HG03064 (cell line): ENCODE measurements around the gene FHOD3.

Experiments
- ATAC-seq: cut with Tn5 transposase; IDR thresholded peaks from one replicate; pipeline ENCODE4 v1.9.1; 2021; ENCODE audit warnings: low read depth; ENCODE audit not compliant: unreplicated experiment

Gene FHOD3

GRCh38 chr18:36572135-36572856, 274.8 kb downstream of the FHOD3 start:
- no peak for ATAC-seq

DNA sequence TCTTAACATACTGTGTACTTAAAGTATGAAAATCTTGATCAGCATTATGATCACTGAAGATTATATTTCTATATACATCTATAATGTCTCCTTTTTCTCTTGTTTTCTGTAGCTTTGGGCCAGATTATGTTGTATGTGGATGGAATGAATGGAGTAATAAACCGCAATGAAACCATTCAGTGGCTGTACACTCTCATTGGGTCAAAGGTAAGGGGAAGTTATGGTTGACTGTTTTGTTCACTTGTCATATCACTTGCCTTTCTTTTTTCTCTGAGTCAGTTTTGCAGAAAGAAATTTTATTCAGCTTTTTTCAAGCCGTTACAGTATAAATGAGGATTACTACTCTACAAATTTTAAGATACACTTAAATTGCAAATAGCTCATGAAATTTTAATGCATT, 278.8 kb downstream of the FHOD3 start:
- no peak for ATAC-seq

- no peak for ATAC-seq
Measured at GRCh38 chr18:36578871-36579710, 281.6 kb downstream of the FHOD3 start.

DNA sequence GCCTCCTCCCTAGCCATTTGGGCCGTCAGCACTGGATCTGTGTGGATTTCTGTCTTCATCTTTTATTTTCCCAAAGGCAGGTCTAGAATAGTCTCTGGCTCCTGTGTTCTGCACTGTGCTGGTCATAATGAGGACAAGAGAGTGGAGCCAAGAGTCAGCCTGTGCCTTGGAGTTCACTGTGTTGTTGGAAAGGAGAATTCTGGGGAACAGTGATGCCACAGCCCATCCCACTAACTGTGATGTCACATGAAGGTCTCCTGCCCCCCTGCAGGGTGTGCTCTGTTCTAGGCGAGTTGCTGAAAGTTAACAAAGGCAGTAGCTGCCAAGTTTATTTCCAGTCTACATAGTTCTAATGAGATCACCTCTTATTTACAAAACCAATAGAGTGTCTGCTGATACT, 282.8 kb downstream of the FHOD3 start:
- ATAC-seq, result no peak

GRCh38 chr18:36580874-36581750, 283.6 kb downstream of the FHOD3 start:
- ATAC-seq, result no peak

GRCh38 chr18:36582988-36583745, 285.7 kb downstream of the FHOD3 start:
- no peak for ATAC-seq

GRCh38 chr18:36589857-36590543, 292.5 kb downstream of the FHOD3 start:
- ATAC-seq, result no peak

DNA sequence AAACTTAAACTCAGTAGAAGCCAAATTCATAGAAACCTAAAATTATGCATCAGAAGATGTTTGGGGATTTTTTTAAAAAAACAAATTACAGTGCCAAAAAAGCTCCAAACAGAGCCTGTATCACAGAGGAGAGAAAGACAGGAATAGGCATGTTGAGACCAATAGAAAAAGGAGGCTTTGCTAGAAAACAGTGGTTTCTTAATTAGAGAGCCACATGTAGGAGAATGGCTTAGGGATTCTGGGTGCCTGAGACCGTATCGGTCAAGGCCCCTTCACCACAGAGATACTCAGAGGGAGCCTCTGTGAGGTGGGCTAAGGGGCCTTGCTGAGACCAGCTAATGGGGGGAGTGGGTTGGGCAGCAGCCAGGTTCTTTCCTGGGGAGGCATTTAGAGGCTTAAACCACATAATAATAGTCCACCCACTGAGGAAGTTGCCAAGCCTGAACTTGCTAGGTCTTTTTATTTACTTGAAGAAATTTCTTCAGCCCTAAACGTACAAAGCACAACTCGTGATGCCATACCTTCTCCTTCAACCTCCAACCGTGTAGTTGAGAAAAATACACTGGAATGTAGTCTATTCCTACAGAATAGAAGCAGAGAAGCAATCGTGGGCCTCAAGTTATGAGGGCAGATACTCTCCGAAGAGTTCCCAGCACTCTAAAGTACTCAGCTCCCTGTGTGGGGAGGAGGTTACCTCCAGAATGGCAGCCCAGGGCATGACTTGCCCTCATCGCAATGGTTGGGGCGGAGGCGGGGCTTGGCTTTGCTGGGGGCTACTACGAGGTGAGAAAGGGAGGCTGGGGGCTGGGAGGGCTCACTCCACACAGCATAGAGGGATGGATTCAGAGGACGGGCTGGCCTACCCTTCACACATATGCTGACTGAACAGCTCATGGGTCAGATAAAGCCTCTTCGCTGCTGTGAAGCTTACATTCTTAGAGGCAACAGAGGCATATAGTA, 293.4 kb downstream of the FHOD3 start:
- ATAC-seq, result no peak

DNA sequence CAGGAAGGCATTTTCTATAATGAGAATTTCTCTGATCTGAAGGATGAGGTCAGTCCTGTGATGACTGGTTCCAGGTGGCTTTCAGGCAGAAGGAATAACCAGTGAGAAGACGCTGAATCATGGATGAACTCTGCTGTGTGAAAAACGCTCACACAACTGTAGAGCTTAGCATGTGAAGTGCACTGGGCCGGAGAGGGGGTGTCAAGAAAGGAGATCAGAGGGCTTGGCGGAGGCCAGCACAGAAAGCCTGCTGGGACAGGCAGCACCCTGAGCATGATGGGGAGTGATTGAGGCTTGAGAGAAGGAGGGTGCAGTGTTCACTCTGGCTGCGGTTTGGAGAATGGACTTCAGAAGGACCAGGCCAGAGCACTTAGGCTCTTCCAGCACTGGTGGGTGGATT, 294.8 kb downstream of the FHOD3 start:
- no peak for ATAC-seq

DNA sequence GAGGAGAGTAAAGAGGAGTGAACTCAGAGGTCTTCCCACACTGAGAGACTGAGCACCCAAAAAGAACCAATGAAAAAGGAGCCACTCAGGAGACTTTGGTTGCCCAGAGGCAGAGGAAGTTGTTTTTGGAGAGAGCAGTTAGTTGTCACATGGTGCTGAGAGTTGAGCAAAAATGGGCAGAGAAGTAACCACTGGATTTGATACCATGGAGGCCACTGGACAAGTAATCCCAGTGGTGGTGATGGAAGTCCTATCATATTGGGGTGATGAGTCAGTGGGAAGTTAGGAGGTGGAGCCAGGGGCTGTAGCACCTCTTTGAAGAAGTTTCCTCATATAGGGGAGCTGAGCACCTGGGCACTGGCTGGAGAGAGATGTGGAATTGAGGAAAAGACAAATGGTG, 295.5 kb downstream of the FHOD3 start:
- ATAC-seq, result no peak

DNA sequence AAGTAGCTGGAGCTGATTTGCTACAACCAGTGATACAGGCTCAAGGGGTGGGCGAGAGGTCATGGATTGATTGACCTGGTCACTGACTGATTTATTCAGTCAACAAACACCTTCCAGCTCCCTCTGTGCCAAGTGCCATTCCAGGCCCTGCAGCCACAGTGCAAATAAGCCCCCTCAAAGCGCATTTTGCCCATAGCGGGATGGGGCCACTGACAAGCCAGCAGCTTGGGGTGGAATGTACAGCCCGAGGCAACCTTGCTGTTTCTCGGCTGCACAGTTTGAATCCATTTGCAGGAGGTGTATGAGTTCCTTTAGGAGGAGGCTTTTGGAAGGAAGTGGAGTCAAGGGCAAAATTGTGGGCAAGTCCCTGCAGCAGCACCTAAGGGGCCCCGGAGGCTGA, 296.1 kb downstream of the FHOD3 start:
- no peak for ATAC-seq

DNA sequence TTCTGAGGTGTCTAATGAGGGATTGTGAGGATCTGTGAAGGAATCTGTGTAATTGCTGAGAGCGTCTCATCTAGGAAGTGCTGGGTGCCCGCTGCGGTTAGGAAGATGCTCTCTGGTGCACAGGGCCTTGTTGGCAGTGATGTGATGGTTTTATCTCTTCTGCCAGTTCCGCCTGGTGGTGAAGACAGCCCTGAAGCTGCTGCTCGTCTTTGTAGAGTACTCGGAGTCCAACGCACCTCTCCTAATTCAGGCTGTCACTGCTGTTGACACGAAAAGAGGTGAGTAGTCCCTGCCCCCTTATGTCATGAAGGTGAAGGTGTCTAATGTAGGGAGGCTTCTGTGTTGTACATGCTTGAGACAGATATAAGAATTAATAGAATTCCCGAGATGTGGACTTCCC, 297.1 kb downstream of the FHOD3 start:
- no peak for ATAC-seq

- ATAC-seq, result no peak
Measured at GRCh38 chr18:36595046-36595817, 297.7 kb downstream of the FHOD3 start.

DNA sequence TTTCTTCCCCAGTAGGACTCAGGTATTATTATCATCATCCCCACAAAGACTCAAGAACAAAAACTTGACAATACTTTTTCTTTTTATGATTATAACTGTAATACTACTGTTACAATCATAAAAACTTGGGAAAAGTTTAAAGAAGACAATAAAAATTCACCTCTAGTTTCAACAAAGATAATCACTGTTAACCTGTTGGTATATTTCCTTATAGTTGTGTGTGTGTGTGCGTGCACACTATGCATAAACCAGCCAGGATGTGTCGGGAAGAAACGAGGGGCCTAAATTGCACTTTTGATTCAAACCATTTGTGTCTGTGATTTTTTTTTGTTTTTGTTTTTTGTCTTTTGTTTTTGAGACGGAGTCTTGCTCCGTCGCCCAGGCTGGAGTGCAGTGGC, 298.3 kb downstream of the FHOD3 start:
- ATAC-seq, result no peak

DNA sequence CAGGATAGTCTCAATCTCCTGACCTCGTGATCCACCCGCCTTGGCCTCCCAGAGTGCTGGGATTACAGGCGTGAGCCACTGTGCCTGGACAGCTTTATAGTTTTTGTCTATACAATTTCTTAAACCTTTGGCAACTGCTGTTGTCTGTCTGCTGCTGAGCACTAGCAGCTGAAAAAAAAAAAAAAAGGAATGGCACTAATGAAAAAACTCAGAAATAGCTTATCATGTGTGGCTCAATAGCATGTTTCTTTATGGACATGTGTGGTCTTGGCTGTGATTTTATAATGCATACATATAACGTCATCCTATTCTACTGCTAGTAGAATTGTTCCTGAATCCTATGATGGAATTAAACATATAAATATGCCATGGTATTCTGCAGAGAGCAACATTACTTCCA, 300.1 kb downstream of the FHOD3 start:
- ATAC-seq, result no peak

GRCh38 chr18:36600548-36600947, 303.0 kb downstream of the FHOD3 start:
- no peak for ATAC-seq

DNA sequence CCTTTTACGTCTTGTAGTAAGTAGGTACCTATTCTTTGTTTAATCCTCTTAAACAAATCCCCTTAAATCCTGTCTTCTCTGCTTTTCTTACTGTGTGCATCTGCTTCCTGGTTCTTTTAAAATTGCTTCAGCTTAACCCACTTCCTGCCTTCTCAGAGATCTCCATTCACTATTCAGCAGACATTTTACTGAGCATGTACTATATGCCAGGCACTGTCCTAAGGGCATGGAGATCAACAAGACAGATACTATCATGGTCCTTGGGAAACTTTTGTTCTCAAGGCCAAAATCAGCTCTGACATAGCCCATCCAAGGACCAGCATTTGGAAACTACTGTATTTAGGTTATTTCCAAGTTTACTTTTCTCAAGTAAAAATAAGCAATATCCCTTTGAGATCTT, 303.8 kb downstream of the FHOD3 start:
- ATAC-seq, result no peak

- ATAC-seq, result no peak
Measured at GRCh38 chr18:36602071-36602470, 304.6 kb downstream of the FHOD3 start.
